HCT116 (cell line): ENCODE results near the gene UPK3BL2. TPM values are rescaled to one million over a fixed set of nuclear protein-coding genes. Genes with fewer than 3 reads are reported as not detected.
"Not testable (repeated sequence)": the region's sequence is repeated elsewhere in the genome, so short reads cannot be mapped to it uniquely, and the experiment has no call there.

Experiments used
- ATAC-seq: fragments of 200-7000 bp; cut with Tn5 transposase; 2 replicates; pipeline ENCODE4 v1.9.1; 2020; ENCODE audit warnings: mild to moderate bottlenecking, moderate library complexity
- BruUV-seq: library from RNA; stranded (reverse); fragments of 400-500 nt; replicated peaks from 2 replicates; lab custom pipeline; 2021; lab: Mats Ljungman, UMichigan
- CTCF ChIA-PET: fragments of 300-600 bp; sonication (Branson Sonifier 250); formaldehyde crosslinking; loops from one replicate; lab custom pipeline; 2021; ENCODE audit warnings: antibody characterized with exemption; lab: Charles Lee
- POLR2A ChIA-PET: fragments of 300-600, 350-600 bp; sonication (Branson Sonifier 250); formaldehyde crosslinking; loops from one replicate; lab custom pipeline; 2021; ENCODE audit warnings: antibody characterized with exemption; lab: Charles Lee
- RAD21 ChIA-PET, 2 experiments: fragments of 300-600 bp; sonication (Branson Sonifier 250); formaldehyde crosslinking; loops; one replicate each; lab custom pipeline; 2023; ENCODE audit warnings: low total read pairs in 2 of 2; ENCODE audit not compliant: uncharacterized antibody in 2 of 2, unreplicated experiment in 2 of 2, low non-redundant PET in 1 of 2; lab: Charles Lee
- DNase-seq: peaks from one replicate; pipeline ENCODE4 v3.0.0-alpha.2; 2010; ENCODE audit warnings: low read depth, low spot score
- H2AFZ ChIP-seq: fragments of 200-600 bp; shearing (Covaris generic), sonication (generic); 2 replicates; pipeline ENCODE4 v1.6.1; 2017; ENCODE audit warnings: low read depth, mixed run types, mixed read lengths, antibody characterized with exemption, low read length; ENCODE audit not compliant: poor library complexity, severe bottlenecking
- H3K27ac ChIP-seq: 2 replicates; pipeline ENCODE4 v1.5.1; 2012; ENCODE audit warnings: low read depth, low read length
- H3K27me3 ChIP-seq: fragments of 200-600 bp; sonication (generic); 2 replicates; pipeline ENCODE4 v1.6.1; 2016; ENCODE audit warnings: mixed run types, low read length, mixed read lengths; ENCODE audit not compliant: insufficient read depth
- H3K36me3 ChIP-seq, 2 experiments: fragments of 200-500 bp in 1 of 2; fragments of 200-600 bp in 1 of 2; sonication (Bioruptor generic) in 1 of 2; sonication (generic) in 1 of 2; 2 replicates each; pipeline versions ENCODE4 v1.5.1 to v1.6.1; 2014 to 2016; ENCODE audit warnings: low read length in 2 of 2, inconsistent platforms in 1 of 2, mixed read lengths in 1 of 2, mixed run types in 1 of 2; ENCODE audit not compliant: insufficient read depth in 2 of 2, control insufficient read depth in 1 of 2
- H3K4me1 ChIP-seq, 2 experiments: fragments of 200-600 bp in 1 of 2; sonication (generic) in 1 of 2; 2 replicates each; pipeline versions ENCODE4 v1.5.1 to v1.6.1; 2012 to 2017; ENCODE audit warnings: low read length in 2 of 2, inconsistent platforms in 1 of 2, mild to moderate bottlenecking in 1 of 2, mixed read lengths in 1 of 2, mixed run types in 1 of 2, moderate library complexity in 1 of 2; ENCODE audit not compliant: insufficient read depth in 2 of 2, control insufficient read depth in 1 of 2
- H3K4me2 ChIP-seq: fragments of 200-600 bp; sonication (generic); 2 replicates; pipeline ENCODE4 v1.6.1; 2017; ENCODE audit warnings: mixed run types, low read length, mixed read lengths
- H3K4me3 ChIP-seq, 2 experiments: fragments of 200-600 bp in 1 of 2; sonication (generic) in 1 of 2; replicated peaks in 1 of 2; 2 replicates each; pipeline ENCODE4 v1.5.1; 2011 to 2016; ENCODE audit warnings: low read length in 2 of 2, control low read depth in 1 of 2, low read depth in 1 of 2, mild to moderate bottlenecking in 1 of 2, mixed read lengths in 1 of 2, mixed run types in 1 of 2
- H3K79me2 ChIP-seq: fragments of 200-600 bp; sonication (generic); 2 replicates; pipeline ENCODE4 v1.6.1; 2017; ENCODE audit warnings: mild to moderate bottlenecking, mixed run types, low read length, moderate library complexity, mixed read lengths; ENCODE audit not compliant: insufficient read depth
- H3K9ac ChIP-seq: fragments of 200-600 bp; sonication (generic); 2 replicates; pipeline ENCODE4 v1.6.1; 2016; ENCODE audit warnings: low read length, mixed read lengths
- H3K9me2 ChIP-seq: fragments of 200-600 bp; sonication (generic), shearing (Covaris generic); 2 replicates; pipeline ENCODE4 v1.6.1; 2017; ENCODE audit warnings: mixed run types, mild to moderate bottlenecking, moderate library complexity; ENCODE audit not compliant: insufficient read depth
- H3K9me3 ChIP-seq, 2 experiments: fragments of 200-500 bp in 1 of 2; fragments of 200-600 bp in 1 of 2; sonication (Bioruptor generic) in 1 of 2; sonication (generic) in 1 of 2; 2 replicates each; pipeline ENCODE4 v1.6.1; 2014 to 2017; ENCODE audit warnings: low read length in 2 of 2, mixed read lengths in 2 of 2, inconsistent platforms in 1 of 2, low read depth in 1 of 2, mild to moderate bottlenecking in 1 of 2, mixed run types in 1 of 2, moderate library complexity in 1 of 2; ENCODE audit not compliant: control insufficient read depth in 1 of 2, insufficient read depth in 1 of 2
- H4K20me1 ChIP-seq: fragments of 200-600 bp; sonication (generic), shearing (Covaris generic); 2 replicates; pipeline ENCODE4 v1.6.1; 2017; ENCODE audit warnings: mixed run types, mild to moderate bottlenecking, moderate library complexity; ENCODE audit not compliant: insufficient read depth
- intact Hi-C: fragments of 100-400 bp; cut with micrococcal nuclease; formaldehyde crosslinking; loops from 2 replicates; pipeline ENCODE4 v1.10.0; 2022
- total RNA-seq: library from RNA; stranded (reverse); gene quantifications from one replicate; pipeline ENCODE4 v1.2.1, GENCODE V29; 2021; ENCODE audit not compliant: unreplicated experiment

UPK3BL2 gene
- total RNA-seq, 1 experiment from 2014 or later: 7.0 TPM

GRCh38 chr7:102532127-102532526, 11.4 kb downstream of the UPK3BL2 start:
- H3K9me2 ChIP-seq, POLR2A ChIA-PET, ATAC-seq, DNase-seq, H3K27ac ChIP-seq, H3K36me3 ChIP-seq, BruUV-seq, H3K9me3 ChIP-seq, H3K4me3 ChIP-seq, RAD21 ChIA-PET, CTCF ChIA-PET, H3K9ac ChIP-seq, H4K20me1 ChIP-seq, H2AFZ ChIP-seq, H3K27me3 ChIP-seq, H3K4me2 ChIP-seq, intact Hi-C loops, H3K79me2 ChIP-seq, H3K4me1 ChIP-seq: not testable (repeated sequence)

- H4K20me1 ChIP-seq, H3K4me3 ChIP-seq, CTCF ChIA-PET, H3K4me1 ChIP-seq, ATAC-seq, H3K36me3 ChIP-seq, H3K9ac ChIP-seq, intact Hi-C loops, RAD21 ChIA-PET, H3K27me3 ChIP-seq, BruUV-seq, H3K4me2 ChIP-seq, DNase-seq, H3K79me2 ChIP-seq, H3K27ac ChIP-seq, H3K9me2 ChIP-seq, H3K9me3 ChIP-seq, POLR2A ChIA-PET, H2AFZ ChIP-seq: not testable (repeated sequence)
Observed at GRCh38 chr7:102531583-102531982, 11.9 kb downstream of the UPK3BL2 start.

- H3K9ac ChIP-seq, RAD21 ChIA-PET, H3K79me2 ChIP-seq, H3K4me1 ChIP-seq, DNase-seq, H3K36me3 ChIP-seq, ATAC-seq, CTCF ChIA-PET, H3K4me2 ChIP-seq, H2AFZ ChIP-seq, POLR2A ChIA-PET, H4K20me1 ChIP-seq, H3K9me3 ChIP-seq, intact Hi-C loops, H3K4me3 ChIP-seq, H3K27me3 ChIP-seq, H3K9me2 ChIP-seq, H3K27ac ChIP-seq, BruUV-seq: not testable (repeated sequence)
Observed at GRCh38 chr7:102527822-102528793, 15.4 kb downstream of the UPK3BL2 start.

- POLR2A ChIA-PET, H3K9me3 ChIP-seq, CTCF ChIA-PET: not testable (repeated sequence)
Observed at GRCh38 chr7:102527182-102527581, 16.3 kb downstream of the UPK3BL2 start.

More at GRCh38 chr7:102527182-102527581, 16.3 kb downstream of the UPK3BL2 start:
- RAD21 ChIA-PET, H3K4me1 ChIP-seq, H3K9ac ChIP-seq, H2AFZ ChIP-seq, H4K20me1 ChIP-seq, H3K9me2 ChIP-seq, ATAC-seq, H3K4me3 ChIP-seq, H3K79me2 ChIP-seq, H3K4me2 ChIP-seq, DNase-seq, H3K36me3 ChIP-seq, H3K27ac ChIP-seq, H3K27me3 ChIP-seq, intact Hi-C loops, BruUV-seq: not testable (repeated sequence)
